HG02642 (cell line): ENCODE results near the gene NIP7.

ENCODE experiments used
- ATAC-seq: cut with Tn5 transposase; IDR thresholded peaks from one replicate; pipeline ENCODE4 v1.9.1; 2021; ENCODE audit warnings: mild to moderate bottlenecking; ENCODE audit not compliant: unreplicated experiment, poor library complexity

The NIP7 gene

DNA sequence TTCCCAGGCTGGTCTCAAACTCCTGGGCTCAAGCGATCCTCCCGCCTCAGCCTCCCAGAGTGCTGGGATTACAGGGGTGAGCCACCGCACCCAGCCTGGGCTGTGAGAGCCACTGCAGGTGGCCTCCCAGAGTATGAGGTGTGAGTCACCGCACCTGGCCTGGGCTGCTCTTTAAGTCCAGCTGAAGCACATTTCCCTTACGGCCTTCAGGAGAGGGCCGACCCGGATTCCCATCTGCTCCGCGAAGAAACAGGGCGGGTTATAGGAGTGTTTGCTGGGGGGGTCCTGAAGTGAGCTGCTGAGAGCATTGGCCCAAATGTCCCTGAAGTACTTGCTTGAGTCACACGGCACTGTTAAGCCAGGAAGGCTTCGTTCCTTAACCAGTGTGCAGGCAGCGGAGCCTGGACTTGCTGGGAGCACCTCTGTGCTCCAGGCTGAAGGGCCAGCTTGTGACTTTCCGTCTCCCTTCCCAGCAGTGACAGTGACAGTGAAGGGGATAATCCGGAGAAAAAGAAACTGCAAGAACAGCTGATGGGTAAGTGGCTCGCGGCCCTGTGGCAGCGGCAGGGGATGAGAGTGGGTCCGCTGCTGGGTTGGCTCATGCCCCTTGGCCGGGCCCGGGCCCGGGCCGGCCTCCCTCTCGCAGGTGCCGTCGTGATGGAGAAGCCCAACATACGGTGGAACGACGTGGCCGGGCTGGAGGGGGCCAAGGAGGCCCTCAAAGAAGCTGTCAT lies 21.2 kb upstream of the NIP7 start:
- no peak for ATAC-seq

DNA sequence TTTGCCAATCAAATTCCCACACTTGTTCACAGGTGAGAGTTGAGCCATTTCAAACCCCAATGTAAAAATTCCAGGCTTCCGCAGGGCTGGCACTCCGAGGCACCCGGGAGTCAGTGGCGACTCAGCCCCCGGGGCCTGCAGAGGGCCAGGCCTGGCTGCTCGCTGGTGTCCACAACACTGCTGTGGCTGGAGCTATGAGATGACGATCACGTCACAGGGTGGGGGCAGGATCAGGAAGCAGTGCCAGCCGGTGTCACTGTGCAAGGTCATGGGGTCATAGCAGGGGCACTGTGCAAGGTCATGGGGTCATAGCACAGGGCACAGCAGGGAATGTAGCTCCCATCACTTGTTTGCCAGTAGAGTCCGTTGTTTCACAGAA lies 20.7 kb upstream of the NIP7 start:
- no peak for ATAC-seq

DNA sequence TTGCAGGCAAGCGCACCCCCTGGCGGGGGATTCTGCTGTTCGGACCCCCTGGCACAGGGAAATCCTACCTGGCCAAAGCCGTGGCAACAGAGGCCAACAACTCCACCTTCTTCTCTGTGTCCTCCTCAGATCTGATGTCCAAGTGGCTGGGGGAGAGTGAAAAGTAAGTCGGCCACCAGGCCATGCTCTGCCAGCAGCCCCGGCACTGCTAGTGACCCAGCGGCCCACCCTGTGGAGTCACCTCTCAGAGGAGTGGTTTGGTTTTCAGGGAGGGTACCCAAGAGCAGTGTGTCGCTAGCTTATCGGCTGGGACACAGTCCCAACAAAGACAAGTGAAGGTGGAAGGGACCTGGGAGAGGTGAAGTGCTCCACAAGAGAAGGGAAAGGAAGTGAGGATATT lies 20.2 kb upstream of the NIP7 start:
- ATAC-seq, result no peak

DNA sequence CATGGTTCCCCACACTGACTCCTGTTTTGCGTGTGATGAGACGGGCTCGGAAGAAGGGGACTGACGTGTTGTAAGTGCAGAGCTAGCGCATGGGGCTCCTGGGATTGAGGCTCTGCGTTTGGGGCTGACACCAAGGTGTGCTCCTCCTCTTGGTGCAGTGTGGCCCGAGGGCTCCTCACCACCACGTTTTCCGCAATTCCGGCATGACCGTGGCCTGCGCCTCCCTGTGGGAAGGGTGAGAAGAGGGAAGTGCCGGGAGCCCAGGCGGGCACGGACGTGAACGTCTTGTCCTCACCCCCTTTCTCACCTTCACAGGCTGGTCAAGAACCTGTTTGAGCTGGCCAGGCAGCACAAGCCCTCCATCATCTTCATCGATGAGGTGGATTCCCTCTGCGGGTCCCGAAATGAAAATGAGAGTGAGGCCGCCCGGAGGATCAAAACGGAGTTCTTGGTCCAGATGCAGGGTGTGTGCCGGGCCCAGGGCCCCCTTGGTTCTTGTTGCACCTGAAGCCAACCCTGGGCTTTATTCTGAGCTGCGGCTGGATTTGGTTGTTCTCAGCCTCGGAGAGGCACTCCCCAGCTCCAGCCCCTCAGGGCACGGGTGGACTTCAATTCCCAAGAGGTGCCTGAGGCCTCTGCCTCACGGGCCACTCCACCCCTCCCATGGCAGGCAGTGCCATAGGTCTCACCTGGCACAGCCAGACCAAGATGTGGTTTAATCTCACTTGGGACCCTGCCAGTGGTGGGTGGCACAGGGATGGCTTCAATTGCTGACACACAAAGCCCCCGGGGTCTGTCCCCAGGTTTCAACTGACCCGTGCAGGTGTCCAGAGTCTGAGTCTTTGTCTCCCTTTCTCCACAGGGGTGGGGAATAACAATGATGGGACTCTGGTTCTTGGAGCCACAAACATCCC lies 19.5 kb upstream of the NIP7 start:
- no peak for ATAC-seq

DNA sequence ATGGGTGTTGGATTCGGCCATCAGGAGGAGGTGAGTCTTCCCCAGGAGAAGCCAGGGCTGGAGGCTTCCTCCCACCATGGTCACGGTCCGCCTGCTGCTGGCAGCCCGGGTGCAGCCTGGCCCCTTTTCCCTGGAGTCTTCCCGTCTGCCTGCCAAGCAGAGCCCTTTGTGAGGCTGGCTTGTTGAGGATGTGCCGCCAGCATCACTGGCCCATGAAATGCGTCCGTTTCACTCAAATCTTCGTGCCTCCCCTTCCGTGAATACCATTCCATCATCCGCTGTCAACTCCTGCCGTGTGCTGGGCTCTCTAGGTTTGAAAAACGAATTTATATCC lies 18.9 kb upstream of the NIP7 start:
- no peak for ATAC-seq

DNA sequence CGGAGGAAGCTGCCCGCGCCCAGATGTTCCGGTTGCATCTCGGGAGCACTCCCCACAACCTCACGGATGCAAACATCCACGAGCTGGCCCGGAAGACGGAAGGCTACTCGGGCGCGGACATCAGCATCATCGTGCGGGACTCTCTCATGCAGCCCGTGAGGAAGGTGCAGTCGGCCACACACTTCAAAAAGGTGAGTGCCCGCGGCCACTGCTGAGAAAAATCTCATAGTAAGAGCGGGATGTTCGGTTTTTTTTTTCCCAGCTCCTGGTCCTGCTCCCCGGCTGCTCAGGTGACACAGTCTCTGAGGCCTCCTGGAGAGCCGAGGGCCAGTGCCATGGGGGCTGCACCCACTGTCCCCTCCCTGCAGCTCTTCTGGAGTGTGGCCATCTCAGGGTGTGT lies 18.5 kb upstream of the NIP7 start:
- ATAC-seq, result no peak

DNA sequence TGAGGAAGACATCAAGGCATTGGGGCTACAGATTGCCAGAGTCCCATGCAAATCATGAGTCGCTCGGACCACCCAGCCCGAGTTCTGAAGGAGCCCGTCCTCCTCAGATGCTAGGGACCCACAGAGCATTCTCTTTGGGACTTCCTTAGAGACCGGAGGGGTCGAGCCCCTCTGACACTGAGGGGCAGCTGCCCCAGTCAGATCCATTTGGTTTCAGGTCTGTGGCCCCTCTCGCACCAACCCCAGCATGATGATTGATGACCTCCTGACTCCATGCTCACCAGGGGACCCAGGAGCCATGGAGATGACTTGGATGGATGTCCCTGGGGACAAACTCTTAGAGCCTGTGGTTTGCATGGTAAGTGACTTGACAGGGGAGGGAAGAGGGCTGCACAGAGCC lies 17.2 kb upstream of the NIP7 start:
- ATAC-seq, result no peak

DNA sequence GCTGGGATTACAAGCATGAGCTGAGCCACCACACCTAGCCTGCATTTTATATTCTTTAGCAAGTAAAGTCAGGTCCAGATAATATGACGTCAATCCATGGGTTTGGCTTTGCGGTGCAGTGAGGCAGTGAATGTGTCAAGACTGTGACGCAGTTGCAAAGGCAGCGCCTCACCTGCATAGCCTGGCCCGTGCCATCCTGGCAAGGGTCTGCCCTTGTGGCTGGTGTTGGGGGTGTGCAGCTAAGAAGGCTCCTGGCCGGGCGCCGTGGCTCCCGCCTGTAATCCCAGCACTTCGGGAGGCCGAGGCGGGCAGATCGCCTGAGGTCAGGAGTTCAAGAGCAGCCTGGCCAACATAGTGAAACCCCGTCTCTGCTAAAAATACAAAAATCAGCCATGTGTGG lies 16.2 kb upstream of the NIP7 start:
- no peak for ATAC-seq

DNA sequence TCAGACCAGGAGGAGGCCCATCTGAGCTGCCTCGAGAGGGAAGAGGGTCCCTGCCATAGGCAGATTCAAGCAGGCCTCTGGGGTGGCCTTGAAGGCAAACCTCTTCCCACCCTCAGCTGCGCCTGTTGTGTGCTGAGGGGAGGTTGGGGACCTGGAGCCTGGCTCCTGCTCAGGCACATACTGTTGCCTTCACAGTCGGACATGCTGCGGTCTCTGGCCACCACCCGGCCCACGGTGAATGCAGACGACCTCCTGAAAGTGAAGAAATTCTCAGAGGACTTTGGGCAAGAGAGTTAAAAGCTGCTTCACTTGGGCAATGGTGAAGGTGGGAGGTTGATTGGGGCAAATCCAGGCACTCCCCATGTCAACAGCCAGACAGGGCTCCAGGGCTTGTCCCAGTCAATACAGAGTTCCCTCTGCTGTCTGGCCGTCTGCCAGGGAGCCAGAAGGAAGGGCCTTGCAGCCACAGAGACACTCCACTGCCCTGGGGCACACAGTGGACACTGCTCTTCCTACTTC lies 15.5 kb upstream of the NIP7 start:
- no peak for ATAC-seq

DNA sequence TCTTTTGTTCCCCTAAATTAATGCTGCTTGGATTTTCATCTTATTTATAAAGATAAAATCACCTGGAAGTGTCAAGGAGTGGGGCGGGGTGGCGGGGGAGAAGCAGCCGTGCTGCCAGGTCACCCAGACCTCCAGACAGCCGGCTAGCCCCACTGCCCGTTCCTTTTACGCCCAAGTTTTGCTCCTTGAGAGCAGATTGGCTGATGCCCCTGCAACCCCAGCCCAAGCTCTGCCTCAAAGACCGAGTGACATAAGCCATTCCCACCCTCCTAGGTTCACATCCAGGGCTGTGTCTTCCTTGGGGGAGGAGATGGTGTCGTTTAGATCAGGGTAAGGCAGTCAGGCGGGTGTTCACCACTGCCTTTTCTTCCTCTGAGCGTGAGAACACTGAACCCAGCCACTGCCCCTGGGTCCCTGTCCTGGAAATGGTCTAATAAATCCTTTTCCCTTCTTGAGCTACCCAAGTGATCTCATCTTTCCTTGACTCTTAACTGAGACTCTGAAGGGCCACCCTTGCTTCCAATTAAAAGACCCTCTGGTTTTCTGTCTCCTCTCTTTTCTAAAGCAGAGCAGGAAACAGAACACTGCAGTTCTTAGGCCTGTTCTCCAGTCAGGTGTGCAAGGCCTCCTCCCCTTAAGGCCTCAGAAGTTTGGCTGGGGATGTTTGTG lies 14.9 kb upstream of the NIP7 start:
- no peak for ATAC-seq

DNA sequence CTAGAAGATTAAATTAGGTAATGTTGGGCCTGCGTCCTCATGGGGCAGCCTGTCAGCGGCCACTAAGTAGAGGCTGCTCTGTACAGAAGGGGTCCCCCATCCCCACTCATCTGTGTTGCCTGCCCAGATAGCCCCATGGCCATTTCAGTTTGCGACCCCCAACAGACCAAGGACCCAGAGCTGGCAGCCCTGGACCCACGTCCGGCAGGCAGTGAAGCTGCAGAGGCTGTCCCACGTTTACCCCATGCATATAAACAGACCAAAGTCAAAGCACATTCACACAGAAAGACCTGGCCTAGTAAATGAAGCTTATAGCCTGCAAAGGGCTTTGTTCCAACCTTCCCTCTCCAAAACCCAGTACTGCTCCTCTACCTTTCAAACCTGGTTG lies 13.8 kb upstream of the NIP7 start:
- ATAC-seq, result no peak

DNA sequence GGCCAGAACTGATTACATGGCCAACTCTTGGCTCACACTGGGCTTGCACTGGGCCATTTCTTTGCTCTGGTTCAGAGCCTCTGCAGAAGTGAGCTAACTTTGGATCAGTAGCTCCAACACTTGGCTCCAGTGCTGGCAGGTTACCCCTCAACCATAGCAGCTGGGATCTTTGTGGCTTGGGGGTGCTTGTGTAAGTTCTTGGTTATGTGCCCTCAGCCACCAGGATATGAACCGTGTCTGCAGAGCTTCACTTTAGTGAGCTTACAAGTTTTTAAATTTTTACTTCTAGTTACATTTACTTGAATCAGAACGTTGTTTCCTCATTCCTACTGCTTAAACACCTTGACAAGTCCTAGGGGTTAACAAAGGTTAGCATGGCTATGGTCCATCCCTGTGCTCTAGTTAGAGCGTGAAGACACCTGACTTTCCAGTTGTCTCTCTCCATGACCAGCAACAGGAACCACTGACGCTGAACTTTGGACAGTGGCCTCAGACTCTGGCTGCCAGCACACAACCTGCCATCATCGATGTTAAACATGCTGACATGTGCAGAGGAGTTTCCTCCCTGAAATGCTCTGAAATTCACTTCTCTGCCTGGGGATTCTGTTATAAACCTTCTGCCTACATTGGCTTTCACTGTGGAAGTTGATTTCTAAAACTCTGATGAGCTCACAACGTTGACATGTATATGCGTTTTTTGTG lies 13.2 kb upstream of the NIP7 start:
- no peak for ATAC-seq

DNA sequence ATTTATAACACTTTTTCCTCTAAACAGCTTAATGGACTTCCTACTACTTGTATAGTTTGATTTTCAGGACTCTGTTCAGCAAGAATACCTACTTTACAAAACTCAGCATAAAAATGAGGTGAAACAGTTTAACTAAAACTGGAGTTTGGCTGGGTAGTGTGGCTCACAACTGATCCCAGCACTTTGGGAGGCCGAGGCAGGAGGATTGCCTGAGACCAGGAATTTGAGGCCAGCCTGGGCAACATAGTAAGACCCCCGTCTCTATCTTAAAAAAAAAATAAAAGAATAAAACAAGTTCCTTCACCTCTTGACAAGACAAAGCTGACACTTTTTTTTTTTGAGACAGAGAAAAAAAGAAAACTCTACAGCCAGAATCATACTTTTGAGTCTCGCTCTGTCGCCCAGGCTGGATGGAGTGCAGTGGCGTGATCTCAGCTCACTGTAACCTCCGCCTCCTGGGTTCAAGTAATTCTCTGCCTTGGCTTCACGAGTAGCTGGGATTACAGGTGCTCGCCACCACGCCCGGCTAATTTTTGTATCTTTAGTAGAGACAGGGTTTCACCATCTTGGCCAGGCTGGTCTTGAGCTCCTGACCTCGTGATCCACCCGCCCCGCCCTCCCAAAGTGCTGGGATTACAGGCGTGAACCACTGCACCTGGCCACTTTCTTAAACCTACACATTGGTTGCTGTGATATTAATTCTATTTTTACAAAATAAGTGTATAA lies 11.8 kb upstream of the NIP7 start:
- ATAC-seq, result no peak

DNA sequence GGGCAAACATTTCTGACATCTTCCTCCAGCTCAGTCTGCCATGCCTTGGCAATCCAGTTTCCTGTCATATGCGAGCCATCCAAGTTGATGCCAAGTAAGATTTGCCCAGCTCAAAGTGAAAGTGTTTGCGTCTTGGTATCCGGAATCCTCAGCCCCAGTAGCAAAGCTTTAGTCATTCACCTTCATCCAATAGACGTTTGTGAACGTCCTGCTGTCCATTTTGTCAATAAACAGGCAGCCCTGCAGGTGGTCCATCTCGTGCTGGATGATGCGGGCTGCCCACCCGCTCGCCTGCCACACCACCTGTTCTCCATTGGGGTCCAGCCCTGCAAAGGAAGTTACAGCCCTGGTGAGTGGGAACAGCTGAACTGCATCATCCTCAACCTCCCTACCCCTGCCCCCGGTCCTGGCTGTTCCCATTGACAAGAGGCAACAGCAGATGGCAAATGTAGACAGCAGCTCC lies 10.7 kb upstream of the NIP7 start:
- ATAC-seq, result no peak

DNA sequence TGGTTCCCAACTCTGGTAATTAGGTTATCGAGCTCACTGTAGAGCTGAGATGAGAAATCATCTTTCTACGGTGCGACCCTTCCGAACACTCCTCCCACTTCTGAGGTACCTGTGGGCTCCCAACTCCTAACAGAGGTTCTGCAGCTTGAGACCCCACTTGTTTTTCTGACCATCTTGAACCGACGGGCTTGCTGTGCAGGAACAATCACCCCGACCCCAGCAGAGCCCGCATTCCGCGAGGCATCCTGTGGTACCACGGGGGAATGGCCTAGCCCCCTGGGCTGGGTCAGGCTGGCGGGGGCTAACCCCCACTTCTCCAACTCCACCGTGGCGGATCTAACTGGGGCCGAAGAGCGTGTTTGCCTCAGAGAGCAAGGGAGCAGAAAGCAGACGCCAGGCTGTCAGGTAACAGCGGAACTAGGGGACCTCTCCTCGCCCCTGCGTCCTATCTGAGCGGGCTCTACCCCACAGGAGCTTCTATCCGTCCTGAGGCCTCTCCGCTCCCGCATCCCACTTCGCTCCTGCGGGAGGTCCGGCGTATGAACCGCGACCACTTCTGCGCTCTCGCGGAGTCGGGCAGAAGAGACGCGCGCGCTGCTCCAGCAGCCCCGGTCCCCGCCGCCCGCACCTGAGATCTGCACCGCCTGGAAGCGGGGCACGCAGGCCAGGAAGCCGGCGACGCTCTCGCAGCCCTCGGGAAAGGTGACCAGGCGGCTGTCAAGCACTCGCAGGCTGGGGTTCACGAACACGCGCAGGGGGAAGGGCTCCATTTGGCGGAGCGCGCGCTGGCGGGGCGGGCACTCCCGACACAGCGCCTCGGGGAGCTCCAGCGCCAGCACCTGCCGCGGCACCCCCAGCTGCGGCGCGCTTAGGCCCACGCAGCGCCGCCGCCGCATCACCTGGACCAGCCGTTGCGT lies 9.9 kb upstream of the NIP7 start:
- peak; percentile 42 for ATAC-seq

DNA sequence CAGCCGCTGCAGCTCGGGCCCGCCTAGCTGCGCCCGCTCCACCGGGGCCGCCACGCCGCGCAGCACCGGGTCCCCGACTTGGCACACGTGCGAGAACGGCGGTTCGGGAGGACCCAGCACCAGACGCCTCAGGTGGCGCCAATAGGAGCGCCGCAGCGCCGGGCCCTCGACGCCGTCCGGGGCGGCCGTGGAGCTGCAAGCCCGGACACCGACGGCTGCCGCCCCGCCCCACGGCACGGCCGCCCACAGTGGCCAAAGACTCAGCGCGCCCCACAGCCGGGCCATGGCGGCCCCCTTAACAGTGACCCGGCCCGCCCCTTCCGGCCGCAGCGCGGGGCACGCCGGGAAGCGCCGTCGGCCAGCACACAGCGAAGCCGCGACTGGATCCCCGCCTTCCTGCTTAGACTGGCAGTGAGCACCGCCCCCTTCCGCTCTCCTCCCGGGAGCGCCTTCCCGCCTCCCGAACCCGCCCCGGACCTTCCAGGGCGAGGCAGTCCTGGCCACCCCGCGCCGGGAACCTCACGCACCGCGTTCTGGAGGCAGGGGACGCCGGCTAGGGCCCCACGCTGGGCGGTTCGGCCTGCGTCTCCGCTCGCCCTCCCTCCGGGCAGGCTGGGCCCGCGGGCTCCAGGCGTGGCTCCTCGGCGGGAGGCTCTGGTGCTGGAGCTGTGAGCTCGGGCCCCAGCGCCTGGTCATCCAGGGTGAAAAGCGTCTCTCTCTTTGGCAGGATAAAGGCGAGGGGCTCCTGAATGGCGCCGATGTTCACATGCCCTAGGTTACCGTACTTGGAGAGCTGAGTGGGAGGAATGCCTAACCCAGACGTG lies 9.1 kb upstream of the NIP7 start, which contains the start of gene PDF:
TSS of gene PDF (minus strand) at position 303 of the 824 bp plus-strand sequence. CDS start at position 285, 18 bp downstream.
- ATAC-seq, result peak; percentile 93

DNA sequence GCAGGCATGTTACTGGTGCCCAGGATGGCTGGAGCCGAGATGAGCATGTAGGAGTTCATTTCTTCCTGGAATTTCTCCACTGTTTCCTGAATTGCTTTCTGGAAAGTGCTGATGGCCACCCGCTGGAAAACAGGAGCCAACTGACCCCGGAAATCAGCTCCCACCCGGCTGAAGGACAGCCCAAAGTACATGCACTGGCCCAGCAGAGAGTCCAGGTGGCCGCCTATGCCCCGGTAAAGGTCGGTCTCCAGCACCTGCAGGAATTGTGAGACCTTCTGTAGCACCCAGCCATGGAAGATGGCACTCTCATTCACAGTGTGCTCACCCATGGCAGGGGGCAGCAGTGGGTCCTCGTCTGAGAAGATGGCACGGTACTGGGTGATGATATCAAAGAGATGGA lies 4.9 kb upstream of the NIP7 start:
- ATAC-seq, result no peak
